Testis (tissue), 3 donors: ENCODE results near the gene SLC41A3. TPM values are rescaled to one million over a fixed set of nuclear protein-coding genes. Genes with fewer than 3 reads are reported as not detected.

Source experiments
- DNase-seq: peaks from one replicate; pipeline ENCODE4 v3.0.0-alpha.2; 2019
- H3K27ac ChIP-seq, 2 donors: fragments of 200-600 bp; sonication (generic); one replicate each; pipeline ENCODE4 v1.5.1; 2019
- H3K27me3 ChIP-seq: fragments of 200-600 bp; sonication (generic); one replicate; pipeline ENCODE4 v1.5.1; 2019
- H3K36me3 ChIP-seq: fragments of 200-600 bp; sonication (generic); one replicate; pipeline ENCODE4 v1.5.1; 2017; ENCODE audit warnings: low read depth; ENCODE audit errors: missing control alignments
- H3K4me1 ChIP-seq: fragments of 200-600 bp; sonication (generic); one replicate; pipeline ENCODE4 v1.5.1; 2019
- H3K4me3 ChIP-seq, 2 donors: fragments of 200-600 bp; sonication (generic); one replicate each; pipeline ENCODE4 v1.5.1; 2017 to 2019
- H3K9me3 ChIP-seq: fragments of 200-600 bp; sonication (generic); one replicate; pipeline ENCODE4 v1.5.1; 2017
- CTCF ChIP-seq, 3 experiments: fragments of 450-650 bp in 2 of 3; fragments of 200-600 bp in 1 of 3; sonication (generic) in 1 of 3; IDR thresholded peaks; one replicate each; pipeline ENCODE4 v1.5.1; 2016 to 2019; ENCODE audit warnings: antibody characterized with exemption in 3 of 3, mild to moderate bottlenecking in 2 of 3, moderate library complexity in 1 of 3
- POLR2A ChIP-seq: fragments of 450-650 bp; IDR thresholded peaks from one replicate; pipeline ENCODE4 v1.6.1; 2017; ENCODE audit warnings: antibody characterized with exemption, mild to moderate bottlenecking, moderate library complexity
- WGBS, 2 donors: methylation state at CpG; one replicate each; pipeline ENCODE4 v1.1.5; 2018; 5-methylcytosine and 5-hydroxymethylcytosine counted together
- intact Hi-C: fragments of 100-400 bp; cut with DNase I; formaldehyde crosslinking; loops from one replicate; pipeline ENCODE4 v1.15.1; 2023; ENCODE audit warnings: low total_unique reads
- polyA plus RNA-seq: library from polyadenylated mRNA; stranded (reverse); fragments of 350-450 nt; fragmentation: Illumina TruSeq; extraction: RNeasy Lipid Tissue Mini Kit (QIAGEN cat#74804); gene quantifications from one replicate; pipeline ENCODE4 v1.2.3, GENCODE V29; 2014; ENCODE audit warnings: low read depth, low replicate concordance; ENCODE audit not compliant: insufficient read depth
- total RNA-seq, 2 donors: library from RNA; depleted of rRNA; stranded (reverse); fragments of >200 nt; gene quantifications; one replicate each; pipeline ENCODE4 v1.2.3, GENCODE V29; 2016

The SLC41A3 gene
- total and polyA plus RNA-seq, 3 donors from 2014 or later = 160 to 220 (median 161) TPM

- WGBS, 2 donors = 77 to 78% methylated on average over 3 of the region's 3 CpGs
- intact Hi-C loops = no loop called here
- Histone ChIP-seq H3K27me3 (no peaks in the 10 kb centered on the region), H3K4me3 (no peak overlapping the region), H3K9me3 (no peaks in the 10 kb centered on the region), H3K36me3 (no peaks in the 10 kb centered on the region), H3K27ac (no peak overlapping the region), H3K4me1 (peaks cover 16% of the 10 kb centered on the region)
- no peak for TF ChIP-seq POLR2A
- TF ChIP-seq CTCF (IDR thresholded peaks at IDR 0.05) = no peak
- DNase-seq = no peak
These were observed 18.0 kb downstream of the SLC41A3 start for GRCh38 chr3:126065876-126066275.

GRCh38 chr3:126064627-126065258, 19.2 kb downstream of the SLC41A3 start:
- Histone ChIP-seq H3K4me3 (no peak overlapping the region), H3K9me3 (no peaks in the 10 kb centered on the region), H3K4me1 (peaks cover 15% of the 10 kb centered on the region), H3K27ac (no peak overlapping the region), H3K36me3 (no peaks in the 10 kb centered on the region), H3K27me3 (no peaks in the 10 kb centered on the region)
- DNase-seq = peak; percentile 41
- intact Hi-C loops = no loop called here
- TF ChIP-seq POLR2A = no peak
- TF ChIP-seq CTCF (IDR thresholded peaks at IDR 0.05) = no peak
- 66 to 76% methylated on average over 10 of the region's 10 CpGs for WGBS, 2 donors

- no peaks in the 10 kb centered on the region for H3K27me3 ChIP-seq
- intact Hi-C loops = no loop called here
- H3K4me1 ChIP-seq = peaks cover 15% of the 10 kb centered on the region
- no peak for DNase-seq
- H3K27ac ChIP-seq = no peak overlapping the region
- no peak overlapping the region for H3K4me3 ChIP-seq
- H3K36me3 ChIP-seq = no peaks in the 10 kb centered on the region
- no peaks in the 10 kb centered on the region for H3K9me3 ChIP-seq
- no peak for TF ChIP-seq CTCF (IDR thresholded peaks at IDR 0.05)
- TF ChIP-seq POLR2A = no peak
- 92 to 96% methylated on average over 7 to 8 of the region's 8 CpGs for WGBS, 2 donors
These were observed 20.5 kb downstream of the SLC41A3 start for GRCh38 chr3:126063358-126063965.

GRCh38 chr3:126061301-126062032, 22.5 kb downstream of the SLC41A3 start:
- no peak for TF ChIP-seq POLR2A
- TF ChIP-seq CTCF (IDR thresholded peaks at IDR 0.05) = no peak
- Histone ChIP-seq H3K4me1 (peaks cover 32% of the 10 kb centered on the region), H3K27ac (no peak overlapping the region), H3K36me3 (no peaks in the 10 kb centered on the region), H3K9me3 (no peaks in the 10 kb centered on the region), H3K27me3 (no peaks in the 10 kb centered on the region), H3K4me3 (no peak overlapping the region)
- intact Hi-C loops = no loop called here
- WGBS, 2 donors = 82 to 83% methylated on average over 8 of the region's 8 CpGs
- DNase-seq = no peak
